Mesenchymal stem cell (in vitro differentiated cells and primary cell): Measurements from ENCODE around the gene CNOT1.

Experiments used
- DNase-seq: peaks from one replicate; pipeline ENCODE4 v3.0.0-alpha.2; 2013
- H2AFZ ChIP-seq: one replicate; pipeline ENCODE4 v1.6.1; 2013; ENCODE audit warnings: low read depth, mild to moderate bottlenecking, control low read depth, inconsistent platforms, low read length, moderate library complexity
- H2AK5ac ChIP-seq: 2 replicates; pipeline ENCODE4 v1.6.1; 2013; ENCODE audit warnings: low read length, moderate library complexity, mild to moderate bottlenecking, inconsistent platforms; ENCODE audit not compliant: severe bottlenecking
- H2BK120ac ChIP-seq: one replicate; pipeline ENCODE4 v1.6.1; 2013; ENCODE audit warnings: low read depth, mild to moderate bottlenecking, inconsistent platforms, low read length, moderate library complexity
- H2BK12ac ChIP-seq, 2 experiments: one replicate each; pipeline ENCODE4 v1.6.1; 2013; ENCODE audit warnings: inconsistent platforms in 2 of 2, low read length in 2 of 2, mild to moderate bottlenecking in 2 of 2, moderate library complexity in 2 of 2, control low read depth in 1 of 2
- H2BK15ac ChIP-seq: one replicate; pipeline ENCODE4 v1.6.1; 2013; ENCODE audit warnings: mild to moderate bottlenecking, low read depth, inconsistent platforms; ENCODE audit not compliant: poor library complexity, severe bottlenecking
- H2BK5ac ChIP-seq: 2 replicates; pipeline ENCODE4 v1.6.1; 2013; ENCODE audit warnings: low read depth, mild to moderate bottlenecking, low read length, control low read depth, inconsistent platforms; ENCODE audit not compliant: poor library complexity, severe bottlenecking
- H3K14ac ChIP-seq, 2 experiments: one replicate each; pipeline ENCODE4 v1.6.1; 2013; ENCODE audit warnings: inconsistent platforms in 2 of 2, low read length in 2 of 2, control low read depth in 1 of 2, mild to moderate bottlenecking in 1 of 2, moderate library complexity in 1 of 2
- H3K18ac ChIP-seq, 2 experiments: one replicate each; pipeline ENCODE4 v1.6.1; 2013; ENCODE audit warnings: inconsistent platforms in 2 of 2, low read length in 2 of 2, control low read depth in 1 of 2, low read depth in 1 of 2, mild to moderate bottlenecking in 1 of 2
- H3K23ac ChIP-seq, 2 experiments: one replicate each; pipeline ENCODE4 v1.6.1; 2013; ENCODE audit warnings: inconsistent platforms in 2 of 2, low read length in 2 of 2, mild to moderate bottlenecking in 2 of 2, moderate library complexity in 2 of 2, control low read depth in 1 of 2
- H3K27ac ChIP-seq: 2 replicates; pipeline ENCODE4 v1.5.1; 2013; ENCODE audit warnings: mild to moderate bottlenecking, moderate library complexity, low read length, control low read depth, inconsistent platforms; ENCODE audit not compliant: poor library complexity, severe bottlenecking
- H3K27me3 ChIP-seq, 2 experiments: 2 replicates each; pipeline versions ENCODE4 v1.6.1 to v1.7.0; 2013; ENCODE audit warnings: low read length in 2 of 2, mild to moderate bottlenecking in 2 of 2, moderate library complexity in 2 of 2, control low read depth in 1 of 2, inconsistent platforms in 1 of 2; ENCODE audit not compliant: control insufficient read depth in 1 of 2, insufficient read depth in 1 of 2
- H3K36me3 ChIP-seq, 2 experiments: 2 replicates each; pipeline versions ENCODE4 v1.6.1 to v1.7.0; 2013; ENCODE audit warnings: low read length in 2 of 2, control low read depth in 1 of 2, inconsistent platforms in 1 of 2, low read depth in 1 of 2, mild to moderate bottlenecking in 1 of 2; ENCODE audit not compliant: insufficient read depth in 2 of 2, control insufficient read depth in 1 of 2
- H3K4ac ChIP-seq, 2 experiments: one replicate each; pipeline ENCODE4 v1.6.1; 2013; ENCODE audit warnings: inconsistent platforms in 2 of 2, low read length in 2 of 2, mild to moderate bottlenecking in 2 of 2, moderate library complexity in 2 of 2, control low read depth in 1 of 2, low read depth in 1 of 2
- H3K4me1 ChIP-seq: 2 replicates; pipeline ENCODE4 v1.6.1; 2013; ENCODE audit warnings: low read depth, low read length, control low read depth; ENCODE audit not compliant: control insufficient read depth, insufficient read depth
- H3K4me2 ChIP-seq: 2 replicates; pipeline ENCODE4 v1.6.1; 2013; ENCODE audit warnings: low read length, mild to moderate bottlenecking, inconsistent platforms; ENCODE audit not compliant: poor library complexity, severe bottlenecking
- H3K4me3 ChIP-seq, 2 experiments: 2 replicates each; pipeline versions ENCODE4 v1.5.1 to v1.7.0; 2013; ENCODE audit warnings: low read length in 2 of 2, mild to moderate bottlenecking in 2 of 2, control low read depth in 1 of 2, low read depth in 1 of 2; ENCODE audit not compliant: insufficient read depth in 1 of 2
- H3K79me1 ChIP-seq: replicated peaks from 2 replicates; pipeline ENCODE4 v1.6.1; 2013; ENCODE audit warnings: mild to moderate bottlenecking, control low read depth, low read length, inconsistent platforms; ENCODE audit not compliant: poor library complexity, severe bottlenecking
- H3K9ac ChIP-seq: 2 replicates; pipeline ENCODE4 v1.7.0; 2013; ENCODE audit warnings: mild to moderate bottlenecking, low read length, moderate library complexity
- H3K9me3 ChIP-seq: 2 replicates; pipeline ENCODE4 v1.7.0; 2013; ENCODE audit warnings: mild to moderate bottlenecking, low read length; ENCODE audit not compliant: control insufficient read depth
- H4K8ac ChIP-seq: one replicate; pipeline ENCODE4 v1.6.1; 2013; ENCODE audit warnings: inconsistent platforms, mild to moderate bottlenecking, low read length, moderate library complexity
- H4K91ac ChIP-seq: one replicate; pipeline ENCODE4 v1.6.1; 2013; ENCODE audit warnings: mild to moderate bottlenecking, low read length, inconsistent platforms
- WGBS: methylation state at CpG from one replicate; pipeline ENCODE4 v1.1.7; 2013; ENCODE audit warnings: mixed read lengths; 5-methylcytosine and 5-hydroxymethylcytosine counted together

The CNOT1 gene

GRCh38 chr16:58620396-58620795, 9.2 kb downstream of the CNOT1 start:
- Histone ChIP-seq H3K27ac (no peak overlapping the region), H3K4ac (no peak overlapping the region), H3K23ac (no peak overlapping the region), H3K79me1 (peaks cover 3% of the 10 kb centered on the region), H2AFZ (no peak overlapping the region), H2BK5ac (no peak overlapping the region), H3K36me3 (peaks cover 36 to 76% of the 10 kb centered on the region in 2 experiments), H3K4me3 (no peak overlapping the region), H3K27me3 (no peaks in the 10 kb centered on the region), H3K9me3 (no peaks in the 10 kb centered on the region), H4K91ac (no peak overlapping the region), H2AK5ac (no peak overlapping the region), H3K4me2 (no peak overlapping the region), H4K8ac (no peak overlapping the region), H3K9ac (no peak overlapping the region), H2BK12ac (no peak overlapping the region), H2BK120ac (no peak overlapping the region), H3K4me1 (no peaks in the 10 kb centered on the region), H3K18ac (no peak overlapping the region), H2BK15ac (no peak overlapping the region), H3K14ac (no peak overlapping the region)
- WGBS: 99% methylated on average over 7 of the region's 10 CpGs
- DNase-seq: no peak

- Histone ChIP-seq H4K8ac (no peak overlapping the region), H3K18ac (no peak overlapping the region), H3K4me1 (peaks cover 1% of the 10 kb centered on the region), H2AFZ (no peak overlapping the region), H3K23ac (no peak overlapping the region), H2BK5ac (no peak overlapping the region), H2BK12ac (no peak overlapping the region), H3K4me3 (no peak overlapping the region), H3K27ac (no peak overlapping the region), H4K91ac (no peak overlapping the region), H3K9me3 (no peaks in the 10 kb centered on the region), H3K79me1 (peaks cover 2% of the 10 kb centered on the region), H3K36me3 (peaks cover 21 to 43% of the 10 kb centered on the region in 2 experiments), H2AK5ac (no peak overlapping the region), H2BK15ac (no peak overlapping the region), H3K14ac (no peak overlapping the region), H3K27me3 (no peaks in the 10 kb centered on the region), H2BK120ac (no peak overlapping the region), H3K9ac (peak overlapping the region; percentile 41), H3K4me2 (no peak overlapping the region), H3K4ac (no peak overlapping the region)
- no CpG with 5 or more reads among the region's 3 CpGs for WGBS
- no peak for DNase-seq
Measured at GRCh38 chr16:58615280-58615679, 14.3 kb downstream of the CNOT1 start.

GRCh38 chr16:58614860-58615259, 14.8 kb downstream of the CNOT1 start:
- Histone ChIP-seq H3K4me3 (no peak overlapping the region), H2BK120ac (no peak overlapping the region), H3K27me3 (no peaks in the 10 kb centered on the region), H3K14ac (no peak overlapping the region), H3K9me3 (no peaks in the 10 kb centered on the region), H2BK5ac (no peak overlapping the region), H3K4me1 (peaks cover 1% of the 10 kb centered on the region), H2AFZ (no peak overlapping the region), H3K79me1 (peaks cover 2% of the 10 kb centered on the region), H3K27ac (no peak overlapping the region), H4K91ac (no peak overlapping the region), H3K9ac (peak overlapping the region; percentile 41), H4K8ac (no peak overlapping the region), H2BK15ac (no peak overlapping the region), H2AK5ac (no peak overlapping the region), H3K4me2 (no peak overlapping the region), H3K4ac (no peak overlapping the region), H2BK12ac (no peak overlapping the region), H3K36me3 (peaks cover 23 to 39% of the 10 kb centered on the region in 2 experiments), H3K18ac (no peak overlapping the region), H3K23ac (no peak overlapping the region)
- DNase-seq: no peak
- 98% methylated on average over 6 of the region's 6 CpGs for WGBS

GRCh38 chr16:58614212-58614611, 15.4 kb downstream of the CNOT1 start:
- 97% methylated on average over 2 of the region's 6 CpGs for WGBS
- no peak overlapping the region for H3K4ac ChIP-seq

More at GRCh38 chr16:58614212-58614611, 15.4 kb downstream of the CNOT1 start:
- H4K91ac ChIP-seq: no peak overlapping the region
- no peak overlapping the region for H3K4me2 ChIP-seq
- no peak overlapping the region for H3K18ac ChIP-seq
- DNase-seq: peak; percentile 43
- H3K4me1 ChIP-seq: peaks cover 1% of the 10 kb centered on the region
- H2BK12ac ChIP-seq: no peak overlapping the region
- no peak overlapping the region for H3K23ac ChIP-seq
- no peak overlapping the region for H2BK15ac ChIP-seq
- H3K9ac ChIP-seq: no peak overlapping the region
- H3K4me3 ChIP-seq: no peak overlapping the region
- H2AFZ ChIP-seq: no peak overlapping the region
- no peak overlapping the region for H3K27ac ChIP-seq
- H3K36me3 ChIP-seq: peaks cover 23 to 35% of the 10 kb centered on the region in 2 experiments
- no peak overlapping the region for H2BK120ac ChIP-seq
- H3K79me1 ChIP-seq: peaks cover 2% of the 10 kb centered on the region
- no peak overlapping the region for H3K14ac ChIP-seq
- H4K8ac ChIP-seq: no peak overlapping the region
- H3K27me3 ChIP-seq: no peaks in the 10 kb centered on the region
- no peaks in the 10 kb centered on the region for H3K9me3 ChIP-seq
- H2AK5ac ChIP-seq: no peak overlapping the region
- H2BK5ac ChIP-seq: no peak overlapping the region
